MM.1S (cell line): Measurements from ENCODE around the gene CPXM1.

ENCODE experiments used
- EZH2 ChIP-seq: fragments of 300-600 bp; sonication (generic); optimal IDR thresholded peaks from 2 replicates; pipeline ENCODE3; 2017; ENCODE audit warnings: low read depth, mild to moderate bottlenecking, antibody characterized with exemption, low read length, mixed read lengths
- EZH2phosphoT487 ChIP-seq: fragments of 300-600 bp; sonication (generic); IDR thresholded peaks from 2 replicates; pipeline ENCODE4 v1.6.1; 2018; ENCODE audit warnings: antibody characterized with exemption, low read length
- TF ChIP-seq, protein P1 (sequence below): fragments of 300-600 bp; sonication (generic); IDR thresholded peaks from 2 replicates; pipeline ENCODE4 v1.5.1; 2016; ENCODE audit warnings: antibody characterized with exemption, low read length, mixed read lengths

DNA sequence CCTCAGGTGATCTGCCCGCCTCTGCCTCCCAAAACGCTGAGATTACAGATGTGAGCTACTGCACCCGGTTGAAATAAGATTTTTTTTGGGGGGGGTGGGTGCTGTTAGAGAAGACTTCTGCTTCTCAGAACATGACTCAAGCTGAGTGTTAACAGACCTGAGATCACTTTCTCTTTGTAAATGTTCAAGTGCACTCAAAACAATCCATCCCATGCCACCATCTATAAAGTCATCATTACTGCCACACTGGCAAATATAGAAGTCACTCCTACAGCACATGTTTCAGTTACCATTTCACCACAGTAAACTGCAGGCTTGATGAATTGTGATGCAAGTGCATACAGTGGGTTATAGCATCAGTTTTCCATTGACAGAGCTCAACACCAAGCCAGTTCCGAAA lies 49.1 kb upstream of the CPXM1 start:
- TF ChIP-seq, protein P1, sequence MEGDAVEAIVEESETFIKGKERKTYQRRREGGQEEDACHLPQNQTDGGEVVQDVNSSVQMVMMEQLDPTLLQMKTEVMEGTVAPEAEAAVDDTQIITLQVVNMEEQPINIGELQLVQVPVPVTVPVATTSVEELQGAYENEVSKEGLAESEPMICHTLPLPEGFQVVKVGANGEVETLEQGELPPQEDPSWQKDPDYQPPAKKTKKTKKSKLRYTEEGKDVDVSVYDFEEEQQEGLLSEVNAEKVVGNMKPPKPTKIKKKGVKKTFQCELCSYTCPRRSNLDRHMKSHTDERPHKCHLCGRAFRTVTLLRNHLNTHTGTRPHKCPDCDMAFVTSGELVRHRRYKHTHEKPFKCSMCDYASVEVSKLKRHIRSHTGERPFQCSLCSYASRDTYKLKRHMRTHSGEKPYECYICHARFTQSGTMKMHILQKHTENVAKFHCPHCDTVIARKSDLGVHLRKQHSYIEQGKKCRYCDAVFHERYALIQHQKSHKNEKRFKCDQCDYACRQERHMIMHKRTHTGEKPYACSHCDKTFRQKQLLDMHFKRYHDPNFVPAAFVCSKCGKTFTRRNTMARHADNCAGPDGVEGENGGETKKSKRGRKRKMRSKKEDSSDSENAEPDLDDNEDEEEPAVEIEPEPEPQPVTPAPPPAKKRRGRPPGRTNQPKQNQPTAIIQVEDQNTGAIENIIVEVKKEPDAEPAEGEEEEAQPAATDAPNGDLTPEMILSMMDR = no peak
- no peak for TF ChIP-seq EZH2
- TF ChIP-seq EZH2phosphoT487 = no peak
